ENCODE results near the gene KRT13. TPM values are rescaled to one million over a fixed set of nuclear protein-coding genes. Genes with fewer than 3 reads are reported as not detected.

KRT13 gene
- total RNA-seq, 1 donor from 2014 or later, result 1.9 TPM

- H3K27me3 ChIP-seq, result peaks cover 14% of the 10 kb centered on the region
- no peaks in the 10 kb centered on the region for H3K9me3 ChIP-seq
- intact Hi-C loops (cut with DNase I), result no loop called here
- no peak overlapping the region for H3K27ac ChIP-seq
- H3K36me3 ChIP-seq, result no peaks in the 10 kb centered on the region
- no peak overlapping the region for H3K4me3 ChIP-seq
- TF ChIP-seq CTCF (IDR thresholded peaks at IDR 0.05), result no peak
- DNase-seq (ENCODE audit: low spot score in 2 of 2), result no peak
- peaks cover 5 to 7% of the 10 kb centered on the region in 2 donors for H3K4me1 ChIP-seq
Observed at GRCh38 chr17:41531993-41532392, 26.6 kb upstream of the KRT13 start.

GRCh38 chr17:41530062-41531048, 24.9 kb upstream of the KRT13 start:
- no peaks in the 10 kb centered on the region for H3K9me3 ChIP-seq
- H3K36me3 ChIP-seq, result no peaks in the 10 kb centered on the region
- no peak for TF ChIP-seq CTCF (IDR thresholded peaks at IDR 0.05)
- DNase-seq (ENCODE audit: low spot score in 2 of 2), result no peak
- H3K27ac ChIP-seq, result peak overlapping the region in 1 of 2 donors; percentile 44
- peaks cover 15% of the 10 kb centered on the region for H3K27me3 ChIP-seq
- intact Hi-C loops (cut with DNase I), result no loop called here
- peaks cover 5 to 7% of the 10 kb centered on the region in 2 donors for H3K4me1 ChIP-seq
- no peak overlapping the region for H3K4me3 ChIP-seq

GRCh38 chr17:41529491-41529915, 24.1 kb upstream of the KRT13 start:
- peaks cover 5 to 7% of the 10 kb centered on the region in 2 donors for H3K4me1 ChIP-seq
- no peak for DNase-seq (ENCODE audit: low spot score in 2 of 2)
- no peaks in the 10 kb centered on the region for H3K36me3 ChIP-seq
- intact Hi-C loops (cut with DNase I), result no loop called here
- peak overlapping the region in 1 of 2 donors; percentile 44 for H3K27ac ChIP-seq
- H3K9me3 ChIP-seq, result no peaks in the 10 kb centered on the region
- peaks cover 15% of the 10 kb centered on the region for H3K27me3 ChIP-seq
- H3K4me3 ChIP-seq, result no peak overlapping the region
- TF ChIP-seq CTCF (IDR thresholded peaks at IDR 0.05), result no peak

GRCh38 chr17:41528959-41529353, 23.5 kb upstream of the KRT13 start:
- intact Hi-C loops (cut with DNase I), result no loop called here
- H3K4me3 ChIP-seq, result no peak overlapping the region
- no peaks in the 10 kb centered on the region for H3K36me3 ChIP-seq
- no peak for DNase-seq (ENCODE audit: low spot score in 2 of 2)
- no peak overlapping the region for H3K27ac ChIP-seq
- TF ChIP-seq CTCF (IDR thresholded peaks at IDR 0.05), result no peak
- H3K4me1 ChIP-seq, result peaks cover 5 to 7% of the 10 kb centered on the region in 2 donors
- H3K27me3 ChIP-seq, result peaks cover 15% of the 10 kb centered on the region
- H3K9me3 ChIP-seq, result no peaks in the 10 kb centered on the region

GRCh38 chr17:41527063-41528023, 21.9 kb upstream of the KRT13 start:
- no peak for TF ChIP-seq CTCF (IDR thresholded peaks at IDR 0.05)
- H3K4me1 ChIP-seq, result peaks cover 5 to 7% of the 10 kb centered on the region in 2 donors
- peak overlapping the region in 1 of 2 donors; percentile 1 for H3K27ac ChIP-seq
- DNase-seq (ENCODE audit: low spot score in 2 of 2), result no peak
- H3K36me3 ChIP-seq, result no peaks in the 10 kb centered on the region
- intact Hi-C loops (cut with DNase I), result no loop called here
- H3K27me3 ChIP-seq, result peaks cover 15% of the 10 kb centered on the region
- peak overlapping the region; percentile 40 to 54 for H3K4me3 ChIP-seq
- no peaks in the 10 kb centered on the region for H3K9me3 ChIP-seq
